Suprapubic skin (tissue), 3 donors: ENCODE measurements around the gene NOP14.

Experiments used
- CTCF ChIP-seq, 2 donors: fragments of 200-600 bp in 1 of 2; fragments of 450-650 bp in 1 of 2; sonication (generic) in 1 of 2; IDR thresholded peaks; one replicate each; pipeline ENCODE4 v1.5.1; 2016 to 2019; ENCODE audit warnings: antibody characterized with exemption in 2 of 2, mild to moderate bottlenecking in 1 of 2, moderate library complexity in 1 of 2
- POLR2A ChIP-seq, 2 donors: fragments of 450-650 bp; IDR thresholded peaks; one replicate each; pipeline ENCODE4 v1.6.1; 2017; ENCODE audit warnings: antibody characterized with exemption in 2 of 2, mild to moderate bottlenecking in 2 of 2, moderate library complexity in 2 of 2

DNA sequence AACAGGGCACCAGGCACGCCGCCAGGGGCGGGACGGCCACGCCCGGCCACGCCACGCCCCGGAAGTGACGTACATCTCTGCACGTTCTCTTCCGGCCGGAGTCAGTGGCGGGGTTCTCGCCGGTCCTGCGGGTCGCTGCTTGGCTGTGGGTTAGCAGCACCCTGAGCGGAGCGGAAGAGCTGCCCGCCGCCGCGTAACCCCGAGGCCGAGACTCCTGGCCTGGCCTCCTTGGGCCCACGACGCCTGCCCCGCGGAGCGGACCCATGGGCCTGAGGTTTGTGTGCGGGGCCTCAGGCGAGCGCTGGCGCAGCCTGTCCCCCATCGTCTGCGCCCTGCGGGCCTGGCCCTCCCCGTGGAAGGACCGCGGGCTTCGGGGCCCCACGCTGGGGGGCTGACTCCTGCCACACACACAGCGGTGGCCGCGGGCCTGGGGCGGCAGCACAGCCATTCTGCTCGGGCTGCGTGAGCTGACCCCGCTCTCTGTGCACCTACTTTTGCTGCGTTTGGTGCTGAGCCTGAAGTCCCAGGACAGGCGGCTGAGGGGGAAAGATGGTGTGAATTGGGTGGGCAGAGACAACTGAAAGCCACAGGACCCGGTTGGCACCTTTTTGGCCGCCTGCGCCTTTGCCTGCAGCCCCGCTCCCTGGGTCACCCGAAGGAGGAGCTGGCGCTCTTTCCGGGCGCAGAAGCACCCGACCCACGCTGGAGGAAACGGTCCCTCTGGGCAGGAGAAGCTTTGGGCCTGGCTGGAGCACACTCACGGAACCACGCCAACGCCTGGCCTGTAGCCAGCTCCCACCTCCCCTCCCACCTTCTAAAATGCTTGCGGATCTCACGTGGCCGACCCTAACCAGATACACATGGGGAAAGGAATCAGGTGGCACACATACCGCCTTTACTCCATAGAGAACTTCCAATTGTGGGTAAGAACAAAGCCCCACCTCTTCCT is 28.1 kb downstream of the NOP14 start:
- TF ChIP-seq CTCF (IDR thresholded peaks at IDR 0.05) (no peak), POLR2A (IDR thresholded peaks at IDR 0.05) (peak; percentile 62 to 82)
